T-helper 2 cell treated with Interferon-gamma antibody and Interleukin-4, amounts not matched to agents 100 ng/mL and 5 ng/mL, for 36 hours (primary cell): Measurements from ENCODE around the gene ADAMTS20. TPM values are rescaled to one million over a fixed set of nuclear protein-coding genes. Genes with fewer than 3 reads are reported as not detected.

ENCODE experiments used
- intact Hi-C: fragments of 100-400 bp; cut with micrococcal nuclease; formaldehyde crosslinking; loops from one replicate; pipeline ENCODE4 v1.15.1; 2023
- total RNA-seq: library from RNA; stranded (reverse); gene quantifications from 2 replicates; pipeline ENCODE4 v1.2.3, GENCODE V29; 2022

ADAMTS20 gene
- total RNA-seq, 1 donor from 2014 or later = not detected

GRCh38 chr12:43493261-43493797 lies 58.7 kb downstream of the ADAMTS20 start:
- intact Hi-C loops = no loop called here

GRCh38 chr12:43482311-43483085 lies 69.5 kb downstream of the ADAMTS20 start:
- intact Hi-C loops = no loop called here

- intact Hi-C loops = no loop called here
These were observed 71.4 kb downstream of the ADAMTS20 start for GRCh38 chr12:43480591-43480990.

GRCh38 chr12:43462741-43463140 lies 89.3 kb downstream of the ADAMTS20 start:
- intact Hi-C loops = no loop called here

DNA sequence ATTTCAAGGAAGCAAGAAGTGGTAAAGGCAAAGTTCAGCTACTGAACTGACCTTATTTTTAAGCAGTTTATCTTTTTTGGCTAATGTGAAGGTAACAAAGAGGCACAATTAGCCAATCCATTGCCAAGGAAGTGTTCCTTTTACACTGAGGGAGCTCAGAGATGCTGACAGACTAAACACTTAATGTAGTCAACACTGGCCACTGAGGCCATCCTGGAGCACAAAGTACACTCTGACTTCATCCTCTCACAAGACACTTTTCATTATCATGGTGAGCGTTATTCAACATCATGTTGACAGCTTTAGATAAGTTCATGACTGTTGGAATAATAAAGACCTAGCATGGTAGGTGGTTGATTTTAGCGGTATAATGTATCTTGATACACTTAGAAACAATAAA lies 89.9 kb downstream of the ADAMTS20 start:
- intact Hi-C loops = no loop called here

DNA sequence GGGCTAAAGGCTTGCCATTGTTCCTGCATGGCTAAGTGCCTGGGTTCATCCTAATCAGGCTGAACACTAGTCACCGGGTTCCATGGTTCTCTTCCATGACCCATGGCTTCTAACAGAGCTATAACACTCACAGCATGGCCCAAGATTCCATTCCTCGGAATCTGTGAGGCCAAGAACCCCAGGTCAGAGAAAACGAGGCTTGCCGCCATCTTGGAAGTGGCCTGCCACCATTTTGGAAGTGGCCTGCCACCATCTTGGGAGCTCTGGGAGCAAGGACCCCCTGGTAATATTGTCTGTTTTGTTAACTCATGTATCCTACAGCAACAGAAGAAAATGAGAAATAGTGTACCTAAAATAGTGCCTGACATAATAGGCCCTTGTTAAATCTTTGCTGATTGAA lies 92.7 kb downstream of the ADAMTS20 start:
- intact Hi-C loops = no loop called here

DNA sequence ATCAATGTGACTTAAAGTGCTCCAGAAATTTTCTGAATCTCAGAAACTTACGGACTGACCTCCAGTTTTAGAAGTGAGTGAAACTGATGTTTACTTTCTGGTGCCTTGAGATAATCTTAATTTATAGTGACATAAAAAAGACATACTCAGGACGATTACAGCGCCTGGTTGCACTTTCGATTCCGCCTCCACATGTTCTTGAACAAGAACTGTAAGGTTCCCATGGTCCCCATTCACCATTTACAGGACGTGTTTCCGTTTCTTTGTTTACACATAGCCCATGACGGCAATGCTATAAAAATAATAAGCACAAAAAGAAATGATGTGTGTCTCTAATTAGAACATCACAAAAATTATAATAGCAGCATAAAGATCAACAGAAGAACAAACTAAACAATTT lies 98.2 kb downstream of the ADAMTS20 start:
- intact Hi-C loops = loop anchor here (5.0 kb wide), 1 partner anchor 274 kb away; no protein-coding TSS in a partner anchor

- intact Hi-C loops = loop anchor here (1.0 kb wide), 1 partner anchor 437 kb away; no protein-coding TSS in a partner anchor
These were observed 107.0 kb downstream of the ADAMTS20 start for GRCh38 chr12:43444940-43445564.

DNA sequence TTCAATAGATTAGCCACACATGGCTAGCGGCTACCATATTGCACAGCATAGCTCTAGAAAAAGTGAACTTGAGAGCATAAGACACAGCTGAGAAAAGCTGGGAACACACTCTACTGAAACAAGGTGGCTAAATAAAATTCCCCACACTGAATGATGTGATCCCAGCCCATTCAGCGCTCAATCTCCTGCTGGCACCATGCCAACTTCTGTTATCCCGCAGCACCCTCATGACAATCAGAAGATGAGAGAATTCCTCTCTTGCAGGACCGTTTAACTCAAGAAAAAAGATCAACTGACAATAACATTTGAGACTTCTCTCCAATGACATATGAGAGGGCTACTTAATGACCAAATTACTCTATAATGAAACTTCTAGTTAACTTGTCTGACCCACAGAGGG lies 115.4 kb downstream of the ADAMTS20 start:
- intact Hi-C loops = no loop called here

DNA sequence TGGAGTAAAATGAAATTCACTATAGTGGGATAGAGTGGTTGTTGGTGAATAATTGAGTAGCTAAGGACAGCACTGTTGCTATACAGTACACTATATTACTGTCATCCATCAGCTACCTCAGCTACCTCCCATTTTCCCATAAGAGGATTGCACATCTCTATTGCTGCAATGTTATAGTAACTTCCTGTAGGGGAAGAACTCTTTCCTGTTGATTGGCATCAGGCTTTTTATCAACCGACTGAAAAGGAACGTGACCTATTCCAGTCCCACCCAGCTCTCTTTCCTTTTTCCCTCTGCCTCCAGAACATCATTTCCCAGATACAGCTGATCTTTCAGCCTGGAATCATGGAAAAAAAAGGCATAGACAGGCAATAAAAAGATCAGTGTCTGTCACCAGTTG lies 117.4 kb downstream of the ADAMTS20 start:
- intact Hi-C loops = no loop called here

GRCh38 chr12:43428088-43428600 lies 123.9 kb downstream of the ADAMTS20 start:
- intact Hi-C loops = no loop called here

DNA sequence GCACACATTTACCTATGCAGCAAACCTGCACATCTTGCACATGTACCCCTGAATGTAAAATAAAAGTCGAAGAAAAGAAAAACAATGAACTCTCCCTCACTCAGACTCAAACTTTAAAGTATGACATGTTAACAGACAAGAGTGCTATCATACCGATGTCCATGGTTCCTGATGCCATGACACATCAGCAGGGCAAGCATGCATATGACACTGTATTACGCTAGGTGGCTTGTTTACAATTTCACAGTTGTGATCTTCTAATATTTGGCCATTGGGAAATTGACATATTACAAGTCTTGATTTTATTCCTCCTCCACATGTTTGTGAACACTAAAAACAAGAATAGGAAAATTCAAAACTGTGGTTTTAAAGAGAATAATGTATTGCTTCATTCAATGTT lies 126.6 kb downstream of the ADAMTS20 start:
- intact Hi-C loops = no loop called here

- intact Hi-C loops = no loop called here
These were observed 135.0 kb downstream of the ADAMTS20 start for GRCh38 chr12:43416981-43417380.

- intact Hi-C loops = no loop called here
These were observed 144.0 kb downstream of the ADAMTS20 start for GRCh38 chr12:43407816-43408645.

DNA sequence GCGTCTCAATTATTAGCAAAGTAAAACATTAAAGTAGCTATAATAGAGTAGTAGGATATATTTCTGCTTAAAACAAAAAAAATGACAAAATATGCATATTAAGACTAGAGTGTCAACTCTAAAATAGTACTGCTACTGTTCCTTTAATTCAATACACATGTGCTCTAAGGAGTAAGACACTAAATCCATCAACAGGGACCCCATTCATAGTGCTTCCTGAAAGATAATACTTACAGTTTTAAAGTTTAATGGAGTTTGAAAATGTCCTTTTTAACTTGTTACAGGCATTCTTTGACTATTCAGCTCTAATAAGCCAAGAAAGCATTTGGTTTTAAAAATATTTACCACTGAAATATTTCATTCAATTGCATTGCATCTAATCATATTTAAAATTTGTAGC lies 145.2 kb downstream of the ADAMTS20 start:
- intact Hi-C loops = no loop called here

DNA sequence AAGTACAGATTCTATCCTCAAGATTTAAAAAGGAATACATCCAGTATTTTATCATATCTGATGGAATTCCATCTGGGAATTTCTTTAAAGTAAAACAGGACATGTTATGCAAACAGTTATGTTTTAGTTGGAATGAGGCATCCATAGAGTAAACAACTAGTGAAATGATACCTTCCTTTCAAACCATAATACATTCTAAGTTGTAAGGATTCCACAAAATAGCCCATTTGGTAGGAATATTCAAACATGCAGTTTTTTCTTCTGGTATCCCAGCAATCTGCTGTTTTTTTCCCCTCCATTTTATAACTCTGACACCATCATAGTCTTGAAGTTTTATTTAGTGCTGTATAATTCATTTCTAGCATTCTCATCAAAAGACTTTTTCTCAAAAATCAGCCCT lies 149.6 kb downstream of the ADAMTS20 start:
- intact Hi-C loops = no loop called here

DNA sequence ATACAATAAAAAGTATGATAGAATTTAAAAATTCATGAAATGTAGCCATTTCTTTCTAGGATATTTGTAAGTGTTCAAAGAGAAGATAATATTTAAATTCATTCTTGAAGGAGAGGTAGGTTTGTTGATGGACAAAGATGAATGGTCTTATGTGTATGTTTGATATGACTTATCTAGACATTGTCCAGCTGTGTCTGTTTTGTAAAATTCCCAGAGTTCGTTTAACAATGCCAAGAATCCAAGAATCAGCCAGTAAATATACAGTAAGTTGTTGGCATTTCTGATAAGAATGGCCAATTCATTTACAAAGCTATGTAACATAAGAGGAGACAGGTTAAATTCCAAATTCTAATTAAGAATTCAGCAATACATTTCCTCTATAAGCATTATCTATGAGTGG lies 150.9 kb downstream of the ADAMTS20 start:
- intact Hi-C loops = no loop called here

GRCh38 chr12:43396671-43397070 lies 155.3 kb downstream of the ADAMTS20 start:
- intact Hi-C loops = no loop called here

- intact Hi-C loops = no loop called here
These were observed 159.9 kb downstream of the ADAMTS20 start for GRCh38 chr12:43392116-43392515.

DNA sequence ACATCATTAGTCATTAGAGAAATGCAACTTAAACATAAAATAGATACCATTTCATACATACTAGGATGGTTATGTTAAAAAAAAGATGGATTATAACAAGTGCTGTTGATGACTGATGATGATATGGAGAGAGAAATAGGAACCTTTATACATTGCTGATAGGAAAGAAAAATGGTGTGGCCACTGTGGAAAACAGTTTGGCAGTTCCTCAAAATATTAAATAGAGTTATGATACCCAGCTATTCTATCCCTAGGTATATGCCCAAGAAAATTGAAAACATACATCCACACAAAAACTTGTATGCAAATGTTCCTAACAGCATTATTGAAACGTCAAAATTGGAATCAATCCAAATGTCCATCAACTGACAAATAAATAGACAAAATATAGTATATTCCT lies 170.1 kb downstream of the ADAMTS20 start:
- intact Hi-C loops = no loop called here

GRCh38 chr12:43378448-43378847 lies 173.6 kb downstream of the ADAMTS20 start:
- intact Hi-C loops = no loop called here

DNA sequence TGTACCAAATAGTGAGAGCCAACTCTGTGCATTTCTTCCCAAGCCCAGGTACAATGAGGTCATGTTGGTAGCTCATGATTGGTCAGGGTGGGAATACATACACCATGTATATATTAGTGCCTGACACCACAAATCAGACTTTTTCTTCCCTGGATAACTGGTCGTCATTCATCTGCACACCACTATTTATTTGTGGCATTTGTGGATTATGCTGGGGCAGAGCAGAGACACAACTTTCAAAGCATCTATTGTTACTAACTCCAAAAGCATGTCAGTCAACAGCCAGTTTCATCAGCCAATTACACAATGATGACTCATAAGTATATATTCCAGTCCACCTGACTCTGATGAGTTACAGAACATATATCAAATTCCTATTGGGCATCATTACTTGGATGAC lies 181.7 kb downstream of the ADAMTS20 start:
- intact Hi-C loops = no loop called here
